ENCODE data around the gene KLHL29. TPM values are rescaled to one million over a fixed set of nuclear protein-coding genes. Genes with fewer than 3 reads are reported as not detected.

KLHL29 gene
- total and polyA plus RNA-seq, 7 experiments from 2014 or later, result 0.59 to 6.5 (median 5.6) TPM

DNA sequence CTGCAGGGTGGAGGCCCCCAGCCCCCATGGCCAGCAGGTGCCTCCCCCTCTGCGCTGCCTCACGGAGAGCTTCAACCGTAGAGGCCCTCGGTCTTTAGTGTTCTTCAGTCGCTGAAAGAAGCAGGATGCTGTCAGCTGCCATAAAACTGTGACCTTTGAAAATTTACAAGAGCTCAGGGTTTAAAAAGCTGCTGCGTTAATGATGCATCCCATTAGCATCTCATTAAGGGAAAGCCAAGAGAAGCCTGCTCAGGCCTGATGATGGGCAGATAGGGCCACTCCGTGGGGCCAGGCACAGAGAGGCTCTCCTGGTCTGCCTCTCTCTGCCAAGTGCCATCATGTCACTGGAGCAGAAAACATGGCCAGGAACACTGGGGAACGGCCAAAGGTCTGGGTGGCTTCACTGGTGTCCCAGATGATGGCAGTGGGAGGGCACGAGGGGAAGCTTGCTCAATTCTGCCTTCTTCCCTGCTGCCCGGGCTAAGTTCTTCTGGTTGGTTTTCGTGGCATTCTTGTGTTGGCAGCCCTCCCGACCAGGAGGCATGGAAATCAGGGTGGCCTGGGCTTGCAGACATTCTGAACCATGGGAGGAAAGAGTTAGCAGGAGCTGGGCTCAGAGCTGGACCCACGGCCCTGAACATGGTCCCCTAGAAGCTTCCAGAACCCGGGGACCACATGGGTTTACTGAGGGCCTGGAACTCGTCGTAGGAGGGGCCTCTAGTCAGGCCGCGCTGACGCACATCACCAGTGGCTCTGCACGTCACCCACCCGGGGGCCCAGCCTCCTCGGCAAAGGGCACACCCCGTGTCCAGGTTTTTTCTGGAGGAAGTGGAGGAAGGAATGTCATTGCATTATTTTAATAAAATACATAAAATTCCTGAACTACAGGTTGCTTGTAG, 250.7 kb downstream of the KLHL29 start:
- POLR2A ChIA-PET, result no interaction called here
- no peak for DNase-seq
- CTCF ChIA-PET, result no interaction called here

DNA sequence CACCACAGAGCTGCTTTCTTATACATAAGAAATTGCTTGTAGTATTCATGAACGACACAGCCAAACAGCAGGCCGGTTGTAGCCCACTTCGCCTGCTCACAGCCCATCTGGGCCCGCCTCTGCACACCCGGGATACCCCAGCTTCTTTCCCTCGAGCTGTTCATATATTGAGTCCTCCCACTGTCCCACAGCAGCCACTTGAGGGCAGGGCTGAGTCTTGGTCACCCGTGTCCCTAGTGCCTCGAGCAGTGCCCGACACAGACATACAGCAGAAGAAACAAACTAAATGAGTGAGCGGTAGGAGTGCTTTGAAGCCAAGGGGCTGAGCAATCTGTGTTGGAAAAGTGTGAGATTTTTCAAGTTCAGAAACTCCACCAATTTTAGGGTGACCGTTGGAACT, 251.4 kb downstream of the KLHL29 start:
- H3K27me3 Mint-ChIP-seq, result no peaks in the 10 kb centered on the region
- intact Hi-C loops (cut with micrococcal nuclease), result no loop called here

More for the DNA sequence above, 250.7 kb downstream of the KLHL29 start:
- Mint-ChIP-seq H3K36me3 (peaks cover 0 to 17% (median 10%) of the 10 kb centered on the region in 5 donors), H3K9me3 (peaks cover 0 to 1% (median 0%) of the 10 kb centered on the region in 11 donors), H3K27ac (no peak overlapping the region), H3K4me3 (no peak overlapping the region), H3K27me3 (no peaks in the 10 kb centered on the region), H3K4me1 (peaks cover 0 to 9% (median 0%) of the 10 kb centered on the region in 7 donors)
- intact Hi-C loops (cut with micrococcal nuclease), result no loop called here
- Histone ChIP-seq H3K27me3 (ENCODE audit: control insufficient read depth in 2 of 2, insufficient read depth in 2 of 2, low read length in 2 of 2) (no peaks in the 10 kb centered on the region), H3K9me3 (ENCODE audit: control insufficient read depth in 2 of 3, low read length in 3 of 3) (no peaks in the 10 kb centered on the region), H3K4me3 (ENCODE audit: low read length) (no peak overlapping the region), H3K27ac (ENCODE audit: low read depth, low read length) (no peak overlapping the region), H3K36me3 (ENCODE audit: control insufficient read depth in 2 of 3, insufficient read depth in 3 of 3, low read length in 3 of 3) (no peaks in the 10 kb centered on the region), H3K4me1 (ENCODE audit: control insufficient read depth in 2 of 2, insufficient read depth in 2 of 2, low read length in 2 of 2) (no peaks in the 10 kb centered on the region)
- no peak for ATAC-seq

DNA sequence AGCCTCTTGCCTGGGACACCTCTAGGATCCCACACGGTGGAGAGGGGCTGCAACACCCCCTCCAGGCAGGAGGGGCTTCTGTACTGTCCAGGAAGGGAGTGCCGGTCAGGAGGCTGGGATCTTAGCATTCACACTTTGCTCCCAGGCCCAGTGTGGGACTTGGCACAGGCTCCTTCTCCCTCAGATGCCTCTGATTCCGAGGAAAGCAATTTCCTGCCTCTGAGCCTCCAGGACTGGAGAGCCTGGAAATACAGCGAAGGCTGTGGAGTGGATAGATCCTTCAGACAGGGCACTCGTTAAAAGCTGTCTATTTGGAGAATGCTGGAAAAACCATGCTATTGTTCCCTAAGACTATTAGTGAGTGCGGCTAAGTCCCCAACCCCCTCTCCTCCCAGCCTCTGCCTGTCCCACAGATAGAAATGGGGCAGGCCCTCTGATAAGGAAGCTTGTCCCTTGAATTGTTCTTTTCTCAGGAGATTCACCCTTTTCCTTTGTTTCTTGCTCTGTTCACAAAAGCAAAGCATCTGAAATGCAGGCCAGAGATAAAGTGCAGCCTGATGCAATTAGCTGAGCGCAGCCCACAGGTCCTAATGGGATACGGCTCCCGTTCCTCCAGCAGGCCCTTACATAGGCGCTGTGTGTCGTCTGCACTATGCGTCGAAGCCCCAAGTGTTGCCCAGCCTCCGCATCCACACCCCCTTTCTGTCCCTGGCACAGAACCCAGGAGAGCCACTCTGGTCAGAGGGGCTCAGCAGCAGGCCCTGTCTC, 252.2 kb downstream of the KLHL29 start:
- ChIA-PET CTCF (no interaction called here), POLR2A (no interaction called here)
- Histone ChIP-seq H3K4me3 (ENCODE audit: low read length) (no peak overlapping the region), H3K4me1 (ENCODE audit: control insufficient read depth in 2 of 2, insufficient read depth in 2 of 2, low read length in 2 of 2) (no peaks in the 10 kb centered on the region), H3K27ac (ENCODE audit: low read depth, low read length) (no peak overlapping the region), H3K9me3 (ENCODE audit: control insufficient read depth in 2 of 3, low read length in 3 of 3) (no peaks in the 10 kb centered on the region), H3K27me3 (ENCODE audit: control insufficient read depth in 2 of 2, insufficient read depth in 2 of 2, low read length in 2 of 2) (no peaks in the 10 kb centered on the region), H3K36me3 (ENCODE audit: control insufficient read depth in 2 of 3, insufficient read depth in 3 of 3, low read length in 3 of 3) (peaks cover 0 to 4% (median 0%) of the 10 kb centered on the region in 3 experiments)
- ATAC-seq (no peak), DNase-seq (no peak)
- H3K36me3 Mint-ChIP-seq, result peaks cover 2 to 26% (median 12%) of the 10 kb centered on the region in 5 donors
- no peak overlapping the region for H3K4me3 Mint-ChIP-seq
- intact Hi-C loops (cut with micrococcal nuclease), result no loop called here
- no peak overlapping the region for H3K27ac Mint-ChIP-seq
- H3K9me3 Mint-ChIP-seq, result peaks cover 0 to 3% (median 0%) of the 10 kb centered on the region in 11 donors
- peaks cover 0 to 4% (median 0%) of the 10 kb centered on the region in 7 donors for H3K4me1 Mint-ChIP-seq
- no peaks in the 10 kb centered on the region for H3K27me3 Mint-ChIP-seq

More for the DNA sequence above, 251.4 kb downstream of the KLHL29 start:
- peaks cover 0 to 24% (median 11%) of the 10 kb centered on the region in 5 donors for H3K36me3 Mint-ChIP-seq
- Histone ChIP-seq H3K4me3 (ENCODE audit: low read length) (no peak overlapping the region), H3K27me3 (ENCODE audit: control insufficient read depth in 2 of 2, insufficient read depth in 2 of 2, low read length in 2 of 2) (no peaks in the 10 kb centered on the region), H3K4me1 (ENCODE audit: control insufficient read depth in 2 of 2, insufficient read depth in 2 of 2, low read length in 2 of 2) (no peaks in the 10 kb centered on the region), H3K36me3 (ENCODE audit: control insufficient read depth in 2 of 3, insufficient read depth in 3 of 3, low read length in 3 of 3) (no peaks in the 10 kb centered on the region), H3K9me3 (ENCODE audit: control insufficient read depth in 2 of 3, low read length in 3 of 3) (no peaks in the 10 kb centered on the region), H3K27ac (ENCODE audit: low read depth, low read length) (no peak overlapping the region)
- no peak overlapping the region for H3K4me3 Mint-ChIP-seq
- CTCF ChIA-PET, result no interaction called here
- peaks cover 0 to 3% (median 0%) of the 10 kb centered on the region in 11 donors for H3K9me3 Mint-ChIP-seq
- no peak overlapping the region for H3K27ac Mint-ChIP-seq
- DNase-seq (no peak), ATAC-seq (no peak)
- H3K4me1 Mint-ChIP-seq, result peaks cover 0 to 9% (median 0%) of the 10 kb centered on the region in 7 donors
- POLR2A ChIA-PET, result no interaction called here

DNA sequence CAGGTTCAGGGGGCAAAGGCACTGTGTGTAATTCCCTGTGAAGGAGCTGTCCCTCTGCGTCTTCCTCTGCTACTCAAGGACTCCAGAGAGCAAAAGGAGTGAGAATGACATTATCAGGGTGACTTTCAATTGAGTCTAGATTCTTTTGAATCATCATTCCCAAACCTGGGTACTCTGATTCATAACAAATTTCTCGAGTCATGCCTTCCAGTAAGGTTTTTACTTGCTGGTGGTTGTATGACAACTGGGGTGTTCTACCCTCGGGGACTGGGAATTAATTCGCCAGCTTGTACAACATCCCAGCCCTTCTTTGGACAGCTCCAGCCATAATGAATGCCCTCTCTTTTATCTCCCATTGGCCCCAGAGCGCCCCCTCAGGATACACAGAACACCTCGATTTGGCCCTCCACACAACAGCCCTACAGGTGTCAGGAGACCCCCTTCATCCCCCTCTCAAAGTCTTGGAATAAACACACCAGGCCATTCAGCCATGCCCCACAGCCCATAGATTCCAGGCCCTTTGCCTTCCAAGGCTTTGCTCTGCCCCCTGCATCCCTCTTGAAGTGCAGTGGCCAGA, 254.5 kb downstream of the KLHL29 start:
- no peak for ATAC-seq

DNA sequence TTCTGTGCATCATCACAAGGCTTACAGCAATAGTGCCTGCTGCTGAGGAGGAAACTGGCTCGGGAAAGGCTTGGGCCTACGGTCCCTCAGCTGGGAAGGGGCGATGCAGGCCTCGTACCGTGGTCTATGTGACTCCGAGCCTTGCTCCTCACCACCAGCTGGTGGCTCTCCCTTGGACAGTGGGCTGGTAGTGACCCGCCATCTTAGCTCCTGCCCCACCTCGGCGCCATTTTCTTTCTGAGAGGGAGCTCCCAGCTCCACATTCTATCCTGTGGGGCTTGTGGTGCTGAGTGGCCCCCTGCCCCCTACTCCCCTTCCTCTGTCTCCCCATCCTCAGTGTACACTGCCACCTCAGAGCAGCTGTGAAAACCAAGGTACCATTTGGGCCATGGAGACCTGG, 255.7 kb downstream of the KLHL29 start:
- ChIA-PET CTCF (no interaction called here), POLR2A (no interaction called here)
- H3K27ac ChIP-seq (ENCODE audit: low read depth, low read length), result no peak overlapping the region
- H3K4me3 ChIP-seq (ENCODE audit: low read length), result no peak overlapping the region
- Mint-ChIP-seq H3K36me3 (peaks cover 2 to 41% (median 24%) of the 10 kb centered on the region in 5 donors), H3K9me3 (peaks cover 0 to 3% (median 0%) of the 10 kb centered on the region in 11 donors), H3K27ac (no peak overlapping the region), H3K4me3 (no peak overlapping the region), H3K27me3 (no peaks in the 10 kb centered on the region), H3K4me1 (no peaks in the 10 kb centered on the region)
- H3K36me3 ChIP-seq (ENCODE audit: control insufficient read depth in 2 of 3, insufficient read depth in 3 of 3, low read length in 3 of 3), result peaks cover 0 to 18% (median 0%) of the 10 kb centered on the region in 3 experiments
- H3K4me1 ChIP-seq (ENCODE audit: control insufficient read depth in 2 of 2, insufficient read depth in 2 of 2, low read length in 2 of 2), result no peaks in the 10 kb centered on the region
- DNase-seq, result no peak
- no peak for ATAC-seq
- intact Hi-C loops (cut with micrococcal nuclease), result no loop called here
- no peaks in the 10 kb centered on the region for H3K27me3 ChIP-seq (ENCODE audit: control insufficient read depth in 2 of 2, insufficient read depth in 2 of 2, low read length in 2 of 2)
- H3K9me3 ChIP-seq (ENCODE audit: control insufficient read depth in 2 of 3, low read length in 3 of 3), result no peaks in the 10 kb centered on the region

More for the DNA sequence above, 254.5 kb downstream of the KLHL29 start:
- Histone ChIP-seq H3K27me3 (ENCODE audit: control insufficient read depth in 2 of 2, insufficient read depth in 2 of 2, low read length in 2 of 2) (no peaks in the 10 kb centered on the region), H3K27ac (ENCODE audit: low read depth, low read length) (no peak overlapping the region), H3K4me3 (ENCODE audit: low read length) (no peak overlapping the region), H3K36me3 (ENCODE audit: control insufficient read depth in 2 of 3, insufficient read depth in 3 of 3, low read length in 3 of 3) (peaks cover 0 to 18% (median 0%) of the 10 kb centered on the region in 3 experiments), H3K9me3 (ENCODE audit: control insufficient read depth in 2 of 3, low read length in 3 of 3) (no peaks in the 10 kb centered on the region), H3K4me1 (ENCODE audit: control insufficient read depth in 2 of 2, insufficient read depth in 2 of 2, low read length in 2 of 2) (no peaks in the 10 kb centered on the region)
- no peak for DNase-seq
- Mint-ChIP-seq H3K4me1 (no peaks in the 10 kb centered on the region), H3K4me3 (no peak overlapping the region), H3K9me3 (peaks cover 0 to 3% (median 0%) of the 10 kb centered on the region in 11 donors), H3K36me3 (peaks cover 2 to 41% (median 24%) of the 10 kb centered on the region in 5 donors), H3K27ac (no peak overlapping the region), H3K27me3 (no peaks in the 10 kb centered on the region)
- ChIA-PET CTCF (interaction anchor here (0.6 kb wide), 1 partner anchor 10 kb away, joined by 3 read pairs; no protein-coding TSS in a partner anchor), POLR2A (no interaction called here)
- intact Hi-C loops (cut with micrococcal nuclease), result no loop called here

DNA sequence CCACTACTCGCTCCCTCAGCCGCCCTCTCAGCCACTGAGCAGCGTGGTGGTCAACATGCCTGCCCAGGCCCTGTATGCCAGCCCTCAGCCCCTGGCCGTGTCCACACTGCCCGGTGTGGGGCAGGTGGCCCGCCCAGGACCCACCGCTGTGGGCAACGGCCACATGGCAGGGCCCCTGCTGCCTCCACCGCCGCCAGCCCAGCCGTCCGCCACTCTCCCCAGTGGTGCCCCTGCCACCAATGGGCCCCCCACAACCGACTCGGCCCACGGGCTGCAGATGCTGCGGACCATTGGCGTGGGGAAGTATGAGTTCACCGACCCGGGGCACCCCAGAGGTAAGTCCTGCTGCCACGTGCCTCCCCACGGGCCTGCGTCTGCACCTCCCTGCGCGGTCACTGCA, 257.5 kb downstream of the KLHL29 start:
- peaks cover 0 to 18% (median 0%) of the 10 kb centered on the region in 3 experiments for H3K36me3 ChIP-seq (ENCODE audit: control insufficient read depth in 2 of 3, insufficient read depth in 3 of 3, low read length in 3 of 3)
- H3K4me3 ChIP-seq (ENCODE audit: low read length), result no peak overlapping the region
- no peak for DNase-seq
- no peaks in the 10 kb centered on the region for H3K9me3 ChIP-seq (ENCODE audit: control insufficient read depth in 2 of 3, low read length in 3 of 3)
- no peak for ATAC-seq
- no peaks in the 10 kb centered on the region for H3K4me1 Mint-ChIP-seq
- H3K9me3 Mint-ChIP-seq, result peaks cover 0 to 3% (median 0%) of the 10 kb centered on the region in 11 donors
- intact Hi-C loops (cut with micrococcal nuclease), result no loop called here
- peaks cover 2 to 46% (median 24%) of the 10 kb centered on the region in 5 donors for H3K36me3 Mint-ChIP-seq
- no peaks in the 10 kb centered on the region for H3K4me1 ChIP-seq (ENCODE audit: control insufficient read depth in 2 of 2, insufficient read depth in 2 of 2, low read length in 2 of 2)
- CTCF ChIA-PET, result no interaction called here
- no peaks in the 10 kb centered on the region for H3K27me3 ChIP-seq (ENCODE audit: control insufficient read depth in 2 of 2, insufficient read depth in 2 of 2, low read length in 2 of 2)
- H3K4me3 Mint-ChIP-seq, result no peak overlapping the region
- H3K27ac Mint-ChIP-seq, result no peak overlapping the region
- no peak overlapping the region for H3K27ac ChIP-seq (ENCODE audit: low read depth, low read length)
- H3K27me3 Mint-ChIP-seq, result no peaks in the 10 kb centered on the region
- POLR2A ChIA-PET, result no interaction called here

All from naive thymus-derived CD4-positive, alpha-beta T cell (primary cell).